ENCODE measurements around the gene RBM3. TPM values are rescaled to one million over a fixed set of nuclear protein-coding genes. Genes with fewer than 3 reads are reported as not detected.

The RBM3 gene
- polyA plus RNA-seq, 1 of the 3 experiments (the other 2 are of a cell fraction), result 183 TPM

GRCh38 chrX:48613502-48614160 lies 39.3 kb downstream of the RBM3 start:
- no peaks in the 10 kb centered on the region for H3F3A ChIP-seq (replicated peaks; ENCODE audit: insufficient read depth)
- H3K9ac ChIP-seq, result no peak overlapping the region
- POLR2A ChIA-PET, result no interaction called here
- H4K20me1 ChIP-seq (ENCODE audit: insufficient read depth), result no peaks in the 10 kb centered on the region
- H2AFZ ChIP-seq (ENCODE audit: low read depth), result no peak overlapping the region
- H3K4me3 ChIP-seq (ENCODE audit: low read depth in 2 of 2, low read length in 1 of 2), result no peak overlapping the region
- no peaks in the 10 kb centered on the region; the same call in 1 of the 2 replicates for H3K27me3 ChIP-seq (ENCODE audit: insufficient read depth)
- H3K36me3 ChIP-seq (replicated peaks in 1 of 2; ENCODE audit: control insufficient read depth in 1 of 2, insufficient read depth in 2 of 2, low read length in 1 of 2), result no peaks in the 10 kb centered on the region
- WGBS (ENCODE audit: low lambda C conversion rate), result 43% methylated on average over 6 of the region's 6 CpGs
- no peaks in the 10 kb centered on the region for H3K79me2 ChIP-seq (ENCODE audit: insufficient read depth)
- no peak for DNase-seq
- no peaks in the 10 kb centered on the region for H3K9me3 ChIP-seq
- TF ChIP-seq CTCF (IDR thresholded peaks at IDR 0.05), result no peak
- no peak for TF ChIP-seq TAF1 (IDR thresholded peaks at IDR 0.05; ENCODE audit: borderline replicate concordance, low read depth, low read length)
- no peak for TF ChIP-seq MAX (IDR thresholded peaks at IDR 0.05; ENCODE audit: low read depth)
- no peak for TF ChIP-seq IRF3 (IDR thresholded peaks at IDR 0.05; ENCODE audit: low read depth, low read length)
- TF ChIP-seq MEF2A (IDR thresholded peaks at IDR 0.05; ENCODE audit: borderline replicate concordance, low read depth), result no peak
- no peak for TF ChIP-seq ELF1 (IDR thresholded peaks at IDR 0.05)
- no peak for TF ChIP-seq NRF1 (IDR thresholded peaks at IDR 0.05; ENCODE audit: low read depth, low read length)
- TF ChIP-seq GATA2 (CRISPR knock-in tag; IDR thresholded peaks at IDR 0.05), result no peak
- no peak for TF ChIP-seq FOXM1 (IDR thresholded peaks at IDR 0.05; ENCODE audit: low read depth)
- no peak for TF ChIP-seq EP300 (IDR thresholded peaks at IDR 0.05; ENCODE audit: borderline replicate concordance in 1 of 2, low read depth in 1 of 2, low read length in 1 of 2)
- no peaks in the 10 kb centered on the region for H3K9me2 ChIP-seq
- no peaks in the 10 kb centered on the region for H3K4me1 ChIP-seq (ENCODE audit: control insufficient read depth in 1 of 2, insufficient read depth in 2 of 2, low read depth in 1 of 2, low read length in 1 of 2)
- no peak overlapping the region for H3K4me2 ChIP-seq
- CTCF ChIA-PET, result no interaction called here
- H3K27ac ChIP-seq (ENCODE audit: low read depth in 2 of 2, low read length in 1 of 2), result no peak overlapping the region

- no peak for DNase-seq
- Histone ChIP-seq H3K27me3 (ENCODE audit: insufficient read depth) (no peaks in the 10 kb centered on the region; the same call in 1 of the 2 replicates), H3K36me3 (replicated peaks in 1 of 2; ENCODE audit: control insufficient read depth in 1 of 2, insufficient read depth in 2 of 2, low read length in 1 of 2) (no peaks in the 10 kb centered on the region), H3K9me2 (no peaks in the 10 kb centered on the region), H3K9ac (no peak overlapping the region), H3K4me1 (ENCODE audit: control insufficient read depth in 1 of 2, insufficient read depth in 2 of 2, low read depth in 1 of 2, low read length in 1 of 2) (no peaks in the 10 kb centered on the region), H3K9me3 (no peaks in the 10 kb centered on the region), H3F3A (replicated peaks; ENCODE audit: insufficient read depth) (no peaks in the 10 kb centered on the region), H3K4me3 (ENCODE audit: low read depth in 2 of 2, low read length in 1 of 2) (no peak overlapping the region), H3K27ac (ENCODE audit: low read depth in 2 of 2, low read length in 1 of 2) (no peak overlapping the region), H3K4me2 (no peak overlapping the region), H3K79me2 (ENCODE audit: insufficient read depth) (no peaks in the 10 kb centered on the region), H4K20me1 (ENCODE audit: insufficient read depth) (no peaks in the 10 kb centered on the region), H2AFZ (ENCODE audit: low read depth) (no peak overlapping the region)
- POLR2A ChIA-PET, result no interaction called here
- CTCF ChIA-PET, result interaction anchor here (0.8 kb wide), 1 partner anchor 10 kb away, joined by 3 read pairs; no protein-coding TSS in a partner anchor
- TF ChIP-seq RXRA (IDR thresholded peaks at IDR 0.05; ENCODE audit: borderline replicate concordance, low read depth), result no peak
- WGBS (ENCODE audit: low lambda C conversion rate), result 14% methylated on average over 4 of the region's 5 CpGs
Observed at GRCh38 chrX:48616576-48616975, 42.3 kb downstream of the RBM3 start.

Data from SK-N-SH (cell line).